ENCODE measurements around the gene MAP4K5.

MAP4K5 gene

GRCh38 chr14:50397390-50398188 is 134.8 kb downstream of the MAP4K5 start:
- TF ChIP-seq CTCF (IDR thresholded peaks at IDR 0.05; ENCODE audit: low read length) (no peak), EZH2phosphoT487 (IDR thresholded peaks at IDR 0.05; ENCODE audit: low read length) (no peak), EZH2 (optimal IDR thresholded peaks at IDR 0.05; ENCODE audit: low read depth, low read length) (no peak)
- Histone ChIP-seq H3K36me3 (replicated peaks; ENCODE audit: insufficient read depth, low read length) (no peaks in the 10 kb centered on the region), H3K27ac (ENCODE audit: low read length) (no peak overlapping the region), H3K4me2 (ENCODE audit: low read depth, low read length) (no peak overlapping the region), H3K4me1 (ENCODE audit: low read length) (no peaks in the 10 kb centered on the region), H3K9me2 (replicated peaks; ENCODE audit: insufficient read depth, low read length) (no peaks in the 10 kb centered on the region), H3K79me2 (ENCODE audit: low read length) (no peaks in the 10 kb centered on the region), H3K9ac (ENCODE audit: low read length) (no peak overlapping the region), H3F3A (ENCODE audit: insufficient read depth, low read length) (no peaks in the 10 kb centered on the region), H4K20me1 (ENCODE audit: insufficient read depth, low read length) (no peaks in the 10 kb centered on the region), H2AFZ (ENCODE audit: low read length) (no peak overlapping the region), H3K27me3 (replicated peaks; ENCODE audit: insufficient read depth, low read length) (no peaks in the 10 kb centered on the region), H3K9me3 (replicated peaks; ENCODE audit: insufficient read depth, low read length) (no peaks in the 10 kb centered on the region), H3K4me3 (ENCODE audit: low read length) (no peak overlapping the region)
- no peak for DNase-seq

- Histone ChIP-seq H3K9ac (ENCODE audit: low read length) (no peak within 1 kb of the TSS), H3K9me3 (replicated peaks; ENCODE audit: insufficient read depth, low read length) (no peaks in the 10 kb centered on the region), H3K4me1 (ENCODE audit: low read length) (no peaks in the 10 kb centered on the region), H3K79me2 (ENCODE audit: low read length) (no peaks in the 10 kb centered on the region), H3K4me3 (ENCODE audit: low read length) (peak within 1 kb of the TSS; percentile 65), H3F3A (ENCODE audit: insufficient read depth, low read length) (no peaks in the 10 kb centered on the region), H2AFZ (ENCODE audit: low read length) (peak within 1 kb of the TSS; percentile 67), H4K20me1 (ENCODE audit: insufficient read depth, low read length) (no peaks in the 10 kb centered on the region), H3K27ac (ENCODE audit: low read length) (no peak within 1 kb of the TSS), H3K27me3 (replicated peaks; ENCODE audit: insufficient read depth, low read length) (no peaks in the 10 kb centered on the region), H3K4me2 (ENCODE audit: low read depth, low read length) (peak within 1 kb of the TSS; percentile 77; the same call in 1 of the 2 replicates), H3K36me3 (replicated peaks; ENCODE audit: insufficient read depth, low read length) (no peaks in the 10 kb centered on the region), H3K9me2 (replicated peaks; ENCODE audit: insufficient read depth, low read length) (no peaks in the 10 kb centered on the region)
- TF ChIP-seq CTCF (IDR thresholded peaks at IDR 0.05; ENCODE audit: low read length) (no peak), EZH2 (optimal IDR thresholded peaks at IDR 0.05; ENCODE audit: low read depth, low read length) (no peak), EZH2phosphoT487 (IDR thresholded peaks at IDR 0.05; ENCODE audit: low read length) (no peak)
- DNase-seq, result no peak
Measured at GRCh38 chr14:50396631-50397389, 135.6 kb downstream of the MAP4K5 start, which contains the start of gene CDKL1. Gene CDKL1, minus strand, starts transcription at chr14:50396881. Its CDS starts 1,013 bp downstream, at chr14:50395868.

GRCh38 chr14:50395448-50395847 is 136.9 kb downstream of the MAP4K5 start:
- no peaks in the 10 kb centered on the region for H3K27me3 ChIP-seq (replicated peaks; ENCODE audit: insufficient read depth, low read length)
- TF ChIP-seq EZH2 (optimal IDR thresholded peaks at IDR 0.05; ENCODE audit: low read depth, low read length) (no peak), CTCF (IDR thresholded peaks at IDR 0.05; ENCODE audit: low read length) (no peak), EZH2phosphoT487 (IDR thresholded peaks at IDR 0.05; ENCODE audit: low read length) (no peak)
- H3K9me2 ChIP-seq (replicated peaks; ENCODE audit: insufficient read depth, low read length), result no peaks in the 10 kb centered on the region
- no peaks in the 10 kb centered on the region for H3K36me3 ChIP-seq (replicated peaks; ENCODE audit: insufficient read depth, low read length)
- H4K20me1 ChIP-seq (ENCODE audit: insufficient read depth, low read length), result no peaks in the 10 kb centered on the region
- no peaks in the 10 kb centered on the region for H3F3A ChIP-seq (ENCODE audit: insufficient read depth, low read length)
- H3K79me2 ChIP-seq (ENCODE audit: low read length), result no peaks in the 10 kb centered on the region
- H3K4me1 ChIP-seq (ENCODE audit: low read length), result no peaks in the 10 kb centered on the region
- H3K4me3 ChIP-seq (ENCODE audit: low read length), result no peak overlapping the region
- H3K9ac ChIP-seq (ENCODE audit: low read length), result no peak overlapping the region
- no peak overlapping the region for H3K27ac ChIP-seq (ENCODE audit: low read length)
- H3K4me2 ChIP-seq (ENCODE audit: low read depth, low read length), result no peak overlapping the region
- H3K9me3 ChIP-seq (replicated peaks; ENCODE audit: insufficient read depth, low read length), result no peaks in the 10 kb centered on the region
- no peak for DNase-seq
- no peak overlapping the region for H2AFZ ChIP-seq (ENCODE audit: low read length)
